CD4-positive, alpha-beta T cell (primary cell): Measurements from ENCODE around the gene HRG. TPM values are rescaled to one million over a fixed set of nuclear protein-coding genes. Genes with fewer than 3 reads are reported as not detected.
"Not testable (repeated sequence)": the region's sequence is repeated elsewhere in the genome, so short reads cannot be mapped to it uniquely, and the experiment has no call there.

Experiments used
- ATAC-seq: fragments of 200-7000 bp; cut with Tn5 transposase; one replicate; pipeline ENCODE4 v1.10.0; 2022; ENCODE audit warnings: mild to moderate bottlenecking; ENCODE audit not compliant: poor library complexity
- CTCF ChIA-PET: fragments of 350-600 bp; sonication (Branson Sonifier 250); formaldehyde crosslinking; loops from one replicate; lab custom pipeline; 2021; ENCODE audit warnings: antibody characterized with exemption, inconsistent platforms; lab: Charles Lee
- POLR2A ChIA-PET: fragments of 350-600 bp; sonication (Branson Sonifier 250); formaldehyde crosslinking; loops from one replicate; lab custom pipeline; 2021; ENCODE audit warnings: antibody characterized with exemption, inconsistent platforms; lab: Charles Lee
- DNase-seq, 14 experiments: peaks; one replicate each; pipeline ENCODE4 v3.0.0-alpha.2; 2013 to 2020; ENCODE audit warnings: mixed read lengths in 2 of 14
- H3K27ac ChIP-seq, 2 donors: one replicate each; pipeline versions ENCODE4 v1.5.1 to v1.7.0; 2013; ENCODE audit warnings: low read length in 2 of 2, low read depth in 1 of 2, mild to moderate bottlenecking in 1 of 2
- H3K27me3 ChIP-seq, 2 experiments: 1 replicate in 1 of 2; 2 replicates in 1 of 2; pipeline versions ENCODE4 v1.6.1 to v1.7.0; 2013; ENCODE audit warnings: low read length in 2 of 2, control low read depth in 1 of 2, mild to moderate bottlenecking in 1 of 2, moderate library complexity in 1 of 2; ENCODE audit not compliant: insufficient read depth in 2 of 2, control insufficient read depth in 1 of 2
- H3K36me3 ChIP-seq: one replicate; pipeline ENCODE4 v1.6.1; 2013; ENCODE audit warnings: low read length, control low read depth; ENCODE audit not compliant: insufficient read depth
- H3K4me1 ChIP-seq: one replicate; pipeline ENCODE4 v1.6.1; 2013; ENCODE audit warnings: low read length, control low read depth; ENCODE audit not compliant: insufficient read depth
- H3K4me3 ChIP-seq: one replicate; pipeline ENCODE4 v1.5.1; 2013; ENCODE audit warnings: mild to moderate bottlenecking, low read length, moderate library complexity
- H3K9me3 ChIP-seq, 2 experiments: 1 replicate in 1 of 2; 2 replicates in 1 of 2; pipeline versions ENCODE4 v1.6.1 to v1.7.0; 2013; ENCODE audit warnings: low read length in 2 of 2, mild to moderate bottlenecking in 2 of 2, control low read depth in 1 of 2, moderate library complexity in 1 of 2; ENCODE audit not compliant: control insufficient read depth in 1 of 2, insufficient read depth in 1 of 2
- H3K27ac Mint-ChIP-seq: one replicate; pipeline ENCODE4 v1.8.0; 2020; ENCODE audit warnings: mixed read lengths
- H3K27me3 Mint-ChIP-seq: one replicate; pipeline ENCODE4 v1.8.0; 2021; ENCODE audit warnings: mixed read lengths
- H3K36me3 Mint-ChIP-seq: one replicate; pipeline ENCODE4 v1.8.0; 2021; ENCODE audit warnings: low read depth, mixed read lengths
- H3K4me1 Mint-ChIP-seq: one replicate; pipeline ENCODE4 v1.8.0; 2021; ENCODE audit warnings: low read depth, mixed read lengths
- H3K4me3 Mint-ChIP-seq: one replicate; pipeline ENCODE4 v1.8.0; 2020; ENCODE audit warnings: mild to moderate bottlenecking, mixed read lengths
- H3K9me3 Mint-ChIP-seq: one replicate; pipeline ENCODE4 v1.8.0; 2020; ENCODE audit warnings: mixed read lengths
- intact Hi-C, 2 experiments: fragments of 100-400 bp; cut with DNase I in 1 of 2; cut with micrococcal nuclease in 1 of 2; formaldehyde crosslinking; loops; one replicate each; pipeline versions ENCODE4 v1.15.1 to v1.9.0; 2023 to 2025; cut with DNase I, micrococcal nuclease
- total RNA-seq, 174 experiments: library from RNA in 2 of 174; stranded (reverse) in 2 of 174; gene quantifications; one replicate each; pipeline ENCODE4 v1.2.3 and lab custom pipeline; 2021 to 2026
- TF ChIP-seq, protein P1 (sequence below): fragments of 200-600 bp; IDR thresholded peaks from one replicate; pipeline ENCODE4 v1.8.0; 2022; ENCODE audit warnings: antibody characterized with exemption, mild to moderate bottlenecking

The HRG gene
- total RNA-seq, 2 experiments from 2014 or later: not detected

- intact Hi-C loops: no loop called here
- no peaks in the 10 kb centered on the region for H3K36me3 Mint-ChIP-seq
- Histone ChIP-seq H3K27ac (no peak overlapping the region), H3K27me3 (peaks cover 8 to 13% of the 10 kb centered on the region in 2 experiments), H3K4me1 (no peaks in the 10 kb centered on the region), H3K4me3 (no peak overlapping the region), H3K36me3 (no peaks in the 10 kb centered on the region), H3K9me3 (peaks cover 0 to 9% of the 10 kb centered on the region in 2 experiments)
- peaks cover 55% of the 10 kb centered on the region for H3K27me3 Mint-ChIP-seq
- no peak for ATAC-seq
- TF ChIP-seq, protein P1, sequence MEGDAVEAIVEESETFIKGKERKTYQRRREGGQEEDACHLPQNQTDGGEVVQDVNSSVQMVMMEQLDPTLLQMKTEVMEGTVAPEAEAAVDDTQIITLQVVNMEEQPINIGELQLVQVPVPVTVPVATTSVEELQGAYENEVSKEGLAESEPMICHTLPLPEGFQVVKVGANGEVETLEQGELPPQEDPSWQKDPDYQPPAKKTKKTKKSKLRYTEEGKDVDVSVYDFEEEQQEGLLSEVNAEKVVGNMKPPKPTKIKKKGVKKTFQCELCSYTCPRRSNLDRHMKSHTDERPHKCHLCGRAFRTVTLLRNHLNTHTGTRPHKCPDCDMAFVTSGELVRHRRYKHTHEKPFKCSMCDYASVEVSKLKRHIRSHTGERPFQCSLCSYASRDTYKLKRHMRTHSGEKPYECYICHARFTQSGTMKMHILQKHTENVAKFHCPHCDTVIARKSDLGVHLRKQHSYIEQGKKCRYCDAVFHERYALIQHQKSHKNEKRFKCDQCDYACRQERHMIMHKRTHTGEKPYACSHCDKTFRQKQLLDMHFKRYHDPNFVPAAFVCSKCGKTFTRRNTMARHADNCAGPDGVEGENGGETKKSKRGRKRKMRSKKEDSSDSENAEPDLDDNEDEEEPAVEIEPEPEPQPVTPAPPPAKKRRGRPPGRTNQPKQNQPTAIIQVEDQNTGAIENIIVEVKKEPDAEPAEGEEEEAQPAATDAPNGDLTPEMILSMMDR: no peak
- CTCF ChIA-PET: no interaction called here
- H3K9me3 Mint-ChIP-seq: no peaks in the 10 kb centered on the region
- POLR2A ChIA-PET: no interaction called here
- no peak overlapping the region for H3K4me3 Mint-ChIP-seq
- DNase-seq: peak in 1 of 14 experiments; percentile 12
- H3K4me1 Mint-ChIP-seq: no peaks in the 10 kb centered on the region
- H3K27ac Mint-ChIP-seq: no peak overlapping the region
Observed at GRCh38 chr3:186683979-186684378, 18.2 kb downstream of the HRG start.

DNA sequence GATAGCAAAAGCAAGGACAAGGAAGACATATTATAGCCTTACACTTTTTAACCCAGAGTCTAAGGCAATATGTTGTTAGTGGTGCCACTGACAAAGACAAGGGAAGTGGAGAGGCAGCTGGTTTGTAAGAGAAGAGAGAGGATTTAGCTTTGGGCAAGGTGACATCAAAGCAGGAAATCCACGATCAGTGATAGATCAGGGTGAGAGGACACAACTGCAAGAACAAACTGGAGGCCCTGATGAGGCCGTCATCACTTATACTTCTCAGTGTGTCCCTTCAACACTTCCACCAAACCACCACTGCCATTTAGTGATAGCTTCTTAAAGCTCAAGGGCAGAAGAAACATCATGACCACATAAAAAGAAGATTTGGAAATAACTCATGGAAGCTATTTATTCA, 20.7 kb downstream of the HRG start:
- H3K27me3 Mint-ChIP-seq: peaks cover 36% of the 10 kb centered on the region
- H3K9me3 Mint-ChIP-seq, H3K27ac Mint-ChIP-seq, POLR2A ChIA-PET, H3K4me1 Mint-ChIP-seq, H3K36me3 Mint-ChIP-seq, H3K4me3 Mint-ChIP-seq, H3K9me3 ChIP-seq, H3K36me3 ChIP-seq, CTCF ChIA-PET, H3K4me1 ChIP-seq, H3K27ac ChIP-seq, H3K4me3 ChIP-seq, ATAC-seq, intact Hi-C loops: not testable (repeated sequence)
- DNase-seq: peak in 1 of 14 experiments; percentile 46
- H3K27me3 ChIP-seq: peaks cover 8 to 10% of the 10 kb centered on the region in 2 experiments

- H3K27me3 Mint-ChIP-seq: peaks cover 38% of the 10 kb centered on the region
- DNase-seq (no peak), ATAC-seq (no peak)
- H3K36me3 ChIP-seq: no peaks in the 10 kb centered on the region
- no peak overlapping the region for H3K4me3 ChIP-seq
- H3K4me1 Mint-ChIP-seq: no peaks in the 10 kb centered on the region
- no peaks in the 10 kb centered on the region for H3K36me3 Mint-ChIP-seq
- H3K4me3 Mint-ChIP-seq: no peak overlapping the region
- peaks cover 8% of the 10 kb centered on the region in 2 experiments for H3K27me3 ChIP-seq
- intact Hi-C loops: no loop called here
- POLR2A ChIA-PET: no interaction called here
- no peak overlapping the region for H3K27ac Mint-ChIP-seq
- peaks cover 0 to 9% of the 10 kb centered on the region in 2 experiments for H3K9me3 ChIP-seq
- no peaks in the 10 kb centered on the region for H3K4me1 ChIP-seq
- TF ChIP-seq, protein P1: no peak
- CTCF ChIA-PET: no interaction called here
- no peak overlapping the region for H3K27ac ChIP-seq
- H3K9me3 Mint-ChIP-seq: no peaks in the 10 kb centered on the region
Observed at GRCh38 chr3:186687120-186687651, 21.4 kb downstream of the HRG start.

GRCh38 chr3:186690304-186690703, 24.5 kb downstream of the HRG start:
- H3K27me3 ChIP-seq, H3K4me3 Mint-ChIP-seq, ATAC-seq, H3K4me1 ChIP-seq, H3K9me3 ChIP-seq, H3K36me3 Mint-ChIP-seq, H3K36me3 ChIP-seq, H3K9me3 Mint-ChIP-seq, H3K27ac Mint-ChIP-seq, H3K4me1 Mint-ChIP-seq, H3K4me3 ChIP-seq, H3K27ac ChIP-seq, POLR2A ChIA-PET, DNase-seq, CTCF ChIA-PET, intact Hi-C loops: not testable (repeated sequence)
- peaks cover 36% of the 10 kb centered on the region for H3K27me3 Mint-ChIP-seq
